H1 (cell line): ENCODE data around the gene ARFGAP3. TPM values are rescaled to one million over a fixed set of nuclear protein-coding genes. Genes with fewer than 3 reads are reported as not detected.

Experiments
- CTCF ChIA-PET: fragments of 300-600 bp; sonication (Branson Sonifier 250); formaldehyde crosslinking; loops from one replicate; lab custom pipeline; 2021; ENCODE audit not compliant: partially characterized antibody; lab: Charles Lee
- POLR2A ChIA-PET: fragments of 300-600 bp; sonication (Branson Sonifier 250); formaldehyde crosslinking; loops from one replicate; lab custom pipeline; 2021; ENCODE audit warnings: inconsistent platforms; ENCODE audit not compliant: partially characterized antibody; lab: Charles Lee
- DNase-seq, 2 experiments: peaks; one replicate each; pipeline versions ENCODE4 v3.0.0 to v3.0.0-alpha.2; 2010 to 2022; ENCODE audit warnings: low spot score in 2 of 2, low read depth in 1 of 2, mixed read lengths in 1 of 2
- FAIRE-seq: peaks from 2 replicates; lab custom pipeline; 2011; peaks lifted over from hg19 to GRCh38; lab: Jason Lieb, UNC
- H2AFZ ChIP-seq: 2 replicates; pipeline ENCODE4 v1.8.1; 2012; ENCODE audit warnings: low read length, inconsistent platforms
- H2AK5ac ChIP-seq: 2 replicates; pipeline ENCODE4 v1.6.1; 2013; ENCODE audit warnings: low read depth, low read length
- H2BK120ac ChIP-seq: replicated peaks from 2 replicates; pipeline ENCODE3; 2013; ENCODE audit warnings: low read depth, low read length, inconsistent platforms
- H2BK12ac ChIP-seq: 2 replicates; pipeline ENCODE4 v1.6.1; 2013; ENCODE audit warnings: low read depth, low read length
- H2BK15ac ChIP-seq: 2 replicates; pipeline ENCODE4 v1.6.1; 2013; ENCODE audit warnings: low read length
- H2BK20ac ChIP-seq: 2 replicates; pipeline ENCODE4 v1.6.1; 2013; ENCODE audit warnings: low read length
- H2BK5ac ChIP-seq: 2 replicates; pipeline ENCODE4 v1.6.1; 2013; ENCODE audit warnings: low read depth, low read length
- H3K14ac ChIP-seq: 2 replicates; pipeline ENCODE4 v1.6.1; 2013; ENCODE audit warnings: inconsistent platforms; ENCODE audit not compliant: insufficient read length
- H3K18ac ChIP-seq: 2 replicates; pipeline ENCODE4 v1.6.1; 2013; ENCODE audit warnings: low read length; ENCODE audit errors: extremely low read depth
- H3K23ac ChIP-seq: 2 replicates; pipeline ENCODE4 v1.6.1; 2013; ENCODE audit warnings: inconsistent platforms; ENCODE audit not compliant: insufficient read length
- H3K23me2 ChIP-seq: 2 replicates; pipeline ENCODE4 v1.6.1; 2013; ENCODE audit warnings: low read depth, low read length
- H3K27ac ChIP-seq: 2 replicates; pipeline ENCODE4 v1.6.1; 2011; ENCODE audit warnings: low read depth, low read length, inconsistent platforms
- H3K27me3 ChIP-seq, 4 experiments: replicated peaks in 1 of 4; 1 replicate in 1 of 4; 2 replicates in 3 of 4; pipeline versions ENCODE4 v1.6.1 to v1.8.1; 2011 to 2013; ENCODE audit warnings: low read length in 3 of 4, mild to moderate bottlenecking in 3 of 4, inconsistent platforms in 2 of 4, mixed read lengths in 2 of 4, moderate library complexity in 1 of 4; ENCODE audit not compliant: control insufficient read depth in 3 of 4, insufficient read depth in 3 of 4; ENCODE audit errors: extremely low read depth in 1 of 4
- H3K36me3 ChIP-seq, 4 experiments: 2 replicates each; pipeline versions ENCODE4 v1.6.1 to v1.8.1; 2011 to 2013; ENCODE audit warnings: mild to moderate bottlenecking in 4 of 4, low read length in 3 of 4, moderate library complexity in 2 of 4, control low read depth in 1 of 4, inconsistent platforms in 1 of 4; ENCODE audit not compliant: insufficient read depth in 4 of 4, control insufficient read depth in 2 of 4
- H3K4ac ChIP-seq: replicated peaks from 2 replicates; pipeline ENCODE3; 2013; ENCODE audit warnings: low read length, low read depth, mixed read lengths, inconsistent platforms; ENCODE audit not compliant: insufficient read length
- H3K4me1 ChIP-seq, 4 experiments: replicated peaks in 1 of 4; 1 replicate in 1 of 4; 2 replicates in 3 of 4; pipeline versions ENCODE4 v1.6.1 to v1.8.1; 2011 to 2013; ENCODE audit warnings: low read length in 3 of 4, inconsistent platforms in 2 of 4, mixed read lengths in 1 of 4; ENCODE audit not compliant: insufficient read depth in 4 of 4, control insufficient read depth in 3 of 4
- H3K4me2 ChIP-seq, 2 experiments: 2 replicates each; pipeline versions ENCODE4 v1.6.1 to v1.8.1; 2011 to 2013; ENCODE audit warnings: low read depth in 2 of 2, low read length in 2 of 2, control low read depth in 1 of 2, inconsistent platforms in 1 of 2, mild to moderate bottlenecking in 1 of 2; ENCODE audit not compliant: insufficient read depth in 1 of 2
- H3K4me3 ChIP-seq, 4 experiments: fragments of 200-600, 300-600 bp in 1 of 4; sonication (generic), shearing (Covaris generic), sonication (Bioruptor Twin) in 1 of 4; 2 replicates each; pipeline versions ENCODE4 v1.5.1 to v1.8.1; 2011 to 2016; ENCODE audit warnings: low read length in 4 of 4, low read depth in 3 of 4, control low read depth in 2 of 4, inconsistent platforms in 2 of 4, mild to moderate bottlenecking in 2 of 4, mixed read lengths in 1 of 4, moderate library complexity in 1 of 4; ENCODE audit not compliant: insufficient read depth in 2 of 4; ENCODE audit errors: extremely low read depth in 1 of 4
- H3K56ac ChIP-seq: replicated peaks from 2 replicates; pipeline ENCODE3; 2013; ENCODE audit warnings: low read depth, mild to moderate bottlenecking, mixed read lengths, low read length, inconsistent platforms; ENCODE audit not compliant: insufficient read length
- H3K79me1 ChIP-seq: 2 replicates; pipeline ENCODE4 v1.6.1; 2013; ENCODE audit warnings: low read depth, low read length, control low read depth
- H3K79me2 ChIP-seq, 2 experiments: 2 replicates each; pipeline versions ENCODE4 v1.6.1 to v1.8.1; 2012 to 2013; ENCODE audit warnings: low read length in 2 of 2, mild to moderate bottlenecking in 2 of 2, inconsistent platforms in 1 of 2; ENCODE audit not compliant: insufficient read depth in 2 of 2, control insufficient read depth in 1 of 2
- H3K9ac ChIP-seq, 4 experiments: replicated peaks in 1 of 4; 1 replicate in 1 of 4; 2 replicates in 3 of 4; pipeline versions ENCODE4 v1.6.1 to v1.8.1; 2011 to 2013; ENCODE audit warnings: low read depth in 3 of 4, low read length in 3 of 4, control low read depth in 2 of 4, mild to moderate bottlenecking in 2 of 4, moderate library complexity in 2 of 4, inconsistent platforms in 1 of 4; ENCODE audit errors: extremely low read depth in 1 of 4
- H3K9me3 ChIP-seq, 2 experiments: 2 replicates each; pipeline versions ENCODE4 v1.6.1 to v1.8.1; 2012 to 2013; ENCODE audit warnings: mild to moderate bottlenecking in 2 of 2, moderate library complexity in 2 of 2, control low read depth in 1 of 2, inconsistent platforms in 1 of 2, low read depth in 1 of 2, low read length in 1 of 2, mixed read lengths in 1 of 2; ENCODE audit not compliant: insufficient read depth in 2 of 2
- H4K20me1 ChIP-seq, 2 experiments: replicated peaks in 1 of 2; 2 replicates each; pipeline versions ENCODE3 to v1.8.1; 2011 to 2013; ENCODE audit warnings: inconsistent platforms in 2 of 2, low read length in 2 of 2, mild to moderate bottlenecking in 1 of 2; ENCODE audit not compliant: insufficient read depth in 2 of 2, control insufficient read depth in 1 of 2
- H4K5ac ChIP-seq: 2 replicates; pipeline ENCODE4 v1.6.1; 2013; ENCODE audit warnings: low read length, low read depth, mixed read lengths, inconsistent platforms; ENCODE audit not compliant: insufficient read length
- H4K8ac ChIP-seq: 2 replicates; pipeline ENCODE4 v1.8.0; 2013; ENCODE audit warnings: mild to moderate bottlenecking, moderate library complexity, low read length, inconsistent platforms; ENCODE audit not compliant: insufficient read depth; ENCODE audit errors: extremely low read depth
- H4K91ac ChIP-seq: replicated peaks from 2 replicates; pipeline ENCODE3; 2013; ENCODE audit warnings: low read length, mixed read lengths, inconsistent platforms; ENCODE audit not compliant: insufficient read length
- ATF2 ChIP-seq: IDR thresholded peaks from 2 replicates; pipeline ENCODE4 v1.6.1; 2012; ENCODE audit warnings: low read length, inconsistent platforms
- BCL11A ChIP-seq, 2 experiments: IDR thresholded peaks; one replicate each; pipeline ENCODE4 v1.6.1; 2011; ENCODE audit warnings: low read depth in 2 of 2, low read length in 2 of 2, mild to moderate bottlenecking in 2 of 2
- CBX5 ChIP-seq: fragments of 300-800, 300-1000 bp; sonication (generic); IDR thresholded peaks from 2 replicates; pipeline ENCODE4 v1.7.1; 2016; ENCODE audit warnings: antibody characterized with exemption, low read length, low read depth
- CBX8 ChIP-seq: fragments of 300-800, 300-1000 bp; sonication (generic); IDR thresholded peaks from 2 replicates; pipeline ENCODE4 v1.7.1; 2016; ENCODE audit warnings: low read depth, low read length, borderline replicate concordance
- EP300 ChIP-seq, 2 experiments: IDR thresholded peaks; 1 replicate in 1 of 2; 2 replicates in 1 of 2; pipeline ENCODE4 v1.6.1; 2011 to 2012; ENCODE audit warnings: low read depth in 2 of 2, low read length in 2 of 2, mild to moderate bottlenecking in 2 of 2, borderline replicate concordance in 1 of 2, inconsistent platforms in 1 of 2, moderate library complexity in 1 of 2
- JUND ChIP-seq: IDR thresholded peaks from 2 replicates; pipeline ENCODE4 v1.6.1; 2011; ENCODE audit warnings: mild to moderate bottlenecking, improper control_type of control experiment, low read length
- KDM4A ChIP-seq: IDR thresholded peaks from one replicate; pipeline ENCODE4 v1.7.1; 2012; ENCODE audit warnings: low read depth, mild to moderate bottlenecking, moderate library complexity, low read length, inconsistent platforms; ENCODE audit not compliant: severe bottlenecking
- PHF8 ChIP-seq: fragments of 200-600 bp; sonication (generic); conservative IDR thresholded peaks from 2 replicates; pipeline ENCODE4 v1.7.1; 2012; ENCODE audit warnings: low read depth, mild to moderate bottlenecking, inconsistent platforms, low read length, moderate library complexity
- POU5F1 ChIP-seq: IDR thresholded peaks from 2 replicates; pipeline ENCODE4 v1.6.1; 2011; ENCODE audit warnings: low read depth, mild to moderate bottlenecking, low read length, moderate library complexity
- RXRA ChIP-seq: IDR thresholded peaks from 2 replicates; pipeline ENCODE4 v1.6.1; 2011; ENCODE audit warnings: low read depth, mild to moderate bottlenecking, low read length, moderate library complexity; ENCODE audit not compliant: insufficient read depth
- WGBS, 2 experiments: shearing (Covaris generic) in 1 of 2; methylation state at CpG; one replicate each; pipeline versions ENCODE4 v1.1.6 to v1.1.7; 2013 to 2015; ENCODE audit warnings: low lambda C conversion rate in 2 of 2, mixed read lengths in 2 of 2, inconsistent platforms in 1 of 2, low coverage in 1 of 2, missing lambda C conversion rate in 1 of 2; ENCODE audit not compliant: insufficient replicate concordance in 2 of 2, insufficient coverage in 1 of 2, insufficient read length in 1 of 2; ENCODE audit errors: extremely low coverage in 1 of 2, missing lambda C conversion rate in 1 of 2; 5-methylcytosine and 5-hydroxymethylcytosine counted together
- polyA plus RNA-seq, 7 experiments: library from polyadenylated mRNA; depleted of rRNA in 3 of 7; stranded (reverse) in 5 of 7; unstranded in 2 of 7; fragments of >200 nt in 5 of 7; fragments of 200-250 nt in 2 of 7; gene quantifications; 1 replicate in 5 of 7; 2 replicates in 1 of 7; 4 replicates in 1 of 7; pipeline versions ENCODE4 v1.2.1 to v1.2.3, GENCODE V29; 2011 to 2013; ENCODE audit warnings: missing spikeins in 2 of 7, mixed read lengths in 2 of 7
- total RNA-seq: library from RNA; stranded (reverse); fragmentation: NEBNext Ultra II Directional; extraction: Animal tissue kit (Norgen Biotek cat#: 25700); gene quantifications from 2 replicates; pipeline ENCODE4 v1.2.1, GENCODE V29; 2021

ARFGAP3 gene
- total and polyA plus RNA-seq, 2 of the 8 experiments (the other 6 are each of a cell fraction or from before 2014, with no cell fraction given), result 9.7 to 16.0 TPM

GRCh38 chr22:42884616-42885375, 27.7 kb upstream of the ARFGAP3 start:
- Histone ChIP-seq H2AK5ac (no peak overlapping the region), H2BK5ac (no peak overlapping the region), H3K4me1 (peaks cover 0 to 7% (median 4%) of the 10 kb centered on the region in 4 experiments; a peak in 6 of 7 replicates), H3K23me2 (no peaks in the 10 kb centered on the region; the same call in 1 of the 2 replicates), H3K27me3 (no peaks in the 10 kb centered on the region), H3K56ac (no peak overlapping the region), H4K8ac (no peak overlapping the region), H2BK12ac (no peak overlapping the region), H2BK20ac (no peak overlapping the region), H3K14ac (no peak overlapping the region), H4K20me1 (peaks cover 8 to 10% of the 10 kb centered on the region in 2 experiments), H3K79me2 (no peaks in the 10 kb centered on the region), H3K79me1 (no peaks in the 10 kb centered on the region; the same call in 1 of the 2 replicates), H2AFZ (no peak overlapping the region), H3K36me3 (peaks cover 5 to 18% (median 17%) of the 10 kb centered on the region in 4 experiments; a peak in 7 of 8 replicates), H2BK120ac (no peak overlapping the region), H4K91ac (no peak overlapping the region), H4K5ac (no peak overlapping the region), H3K4me2 (no peak overlapping the region), H3K18ac (no peak overlapping the region), H3K9ac (no peak overlapping the region), H3K4ac (no peak overlapping the region), H2BK15ac (no peak overlapping the region), H3K4me3 (no peak overlapping the region), H3K23ac (no peak overlapping the region), H3K27ac (no peak overlapping the region), H3K9me3 (no peaks in the 10 kb centered on the region)
- ChIA-PET POLR2A (interaction anchor here (1.1 kb wide), 1 partner anchor 18 kb away, joined by 3 read pairs; no protein-coding TSS in a partner anchor), CTCF (interaction anchor here (0.9 to 2.8 kb wide), 10 partner anchors 8 to 174 kb away, joined by 3 to 9 read pairs (median 4); no protein-coding TSS in a partner anchor)
- no peak for DNase-seq
- WGBS, 2 experiments, result 80% methylated on average over 7 of the region's 7 CpGs; no CpG with 5 or more reads in 1 of the 2 experiments
- no peak for FAIRE-seq
- TF ChIP-seq CBX5 (no peak), POU5F1 (no peak), JUND (no peak), BCL11A (IDR thresholded peaks at IDR 0.05; ENCODE audit: low read depth in 2 of 2, low read length in 2 of 2) (no peak), CBX8 (no peak), PHF8 (no peak), RXRA (no peak), EP300 (IDR thresholded peaks at IDR 0.05; ENCODE audit: borderline replicate concordance in 1 of 2, low read depth in 2 of 2, low read length in 2 of 2) (no peak), KDM4A (no peak), ATF2 (no peak)
